GM21526 (cell line): Measurements from ENCODE around the gene MRPS25.

Experiments used
- ATAC-seq: cut with Tn5 transposase; IDR thresholded peaks from one replicate; pipeline ENCODE4 v1.9.1; 2021; ENCODE audit warnings: moderate library complexity; ENCODE audit not compliant: unreplicated experiment, low FRiP score

Gene MRPS25

DNA sequence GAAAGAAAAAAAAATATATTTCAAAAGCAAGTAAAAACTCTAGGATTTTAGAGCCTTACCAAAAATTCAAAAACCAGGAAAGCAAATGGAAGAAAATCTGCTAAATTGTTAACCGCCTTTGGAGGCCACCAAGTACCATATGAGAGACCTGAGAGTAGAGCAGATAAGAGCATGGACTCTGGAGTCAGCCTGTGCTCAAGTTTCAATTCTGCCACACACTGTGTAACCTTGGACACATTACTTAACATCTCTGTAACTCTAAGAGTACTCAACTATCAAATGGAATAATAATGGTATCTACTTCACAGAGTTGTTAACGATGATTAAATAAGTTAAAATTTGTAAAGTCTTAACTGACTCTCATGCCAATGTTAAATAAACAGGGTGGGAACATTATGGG lies 21.1 kb upstream of the MRPS25 start:
- no peak for ATAC-seq

GRCh38 chr3:15083252-15083651 lies 18.1 kb upstream of the MRPS25 start:
- no peak for ATAC-seq

DNA sequence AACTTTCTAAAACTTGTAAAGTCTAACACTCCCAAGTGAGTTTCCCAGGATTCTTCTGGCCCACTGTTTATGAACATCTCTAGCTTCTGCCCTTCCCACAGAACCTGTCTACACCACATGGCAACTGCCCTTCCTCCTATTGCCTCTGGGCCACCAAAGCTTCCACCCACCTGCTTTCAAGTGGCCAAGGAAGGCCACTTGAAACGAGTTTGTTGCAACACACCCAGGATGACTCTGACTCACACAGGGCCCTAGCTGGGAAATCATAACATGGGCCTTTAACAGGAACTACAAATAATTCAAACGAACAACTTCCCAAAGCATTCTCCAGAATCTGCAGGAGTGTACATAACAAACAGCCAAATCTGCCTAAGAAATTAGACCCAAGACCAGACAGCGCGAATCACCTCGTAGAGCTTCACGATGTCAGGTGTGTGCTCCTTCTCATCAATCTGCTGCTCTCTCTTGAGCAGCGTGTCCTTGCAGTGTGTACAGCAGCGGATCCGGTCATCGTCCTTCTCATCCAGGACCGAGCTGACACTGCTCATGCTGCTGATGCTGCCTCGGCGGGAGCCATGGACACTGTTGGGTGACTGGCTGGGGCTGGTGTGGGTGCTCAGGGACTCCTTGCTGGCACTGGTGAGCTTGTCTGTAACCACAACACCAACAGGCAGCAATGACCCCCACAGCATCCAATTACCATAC lies 17.0 kb upstream of the MRPS25 start:
- no peak for ATAC-seq

GRCh38 chr3:15079091-15079490 lies 14.0 kb upstream of the MRPS25 start:
- no peak for ATAC-seq

GRCh38 chr3:15074500-15074899 lies 9.4 kb upstream of the MRPS25 start:
- ATAC-seq, result no peak

GRCh38 chr3:15071699-15072098 lies 6.6 kb upstream of the MRPS25 start:
- no peak for ATAC-seq

DNA sequence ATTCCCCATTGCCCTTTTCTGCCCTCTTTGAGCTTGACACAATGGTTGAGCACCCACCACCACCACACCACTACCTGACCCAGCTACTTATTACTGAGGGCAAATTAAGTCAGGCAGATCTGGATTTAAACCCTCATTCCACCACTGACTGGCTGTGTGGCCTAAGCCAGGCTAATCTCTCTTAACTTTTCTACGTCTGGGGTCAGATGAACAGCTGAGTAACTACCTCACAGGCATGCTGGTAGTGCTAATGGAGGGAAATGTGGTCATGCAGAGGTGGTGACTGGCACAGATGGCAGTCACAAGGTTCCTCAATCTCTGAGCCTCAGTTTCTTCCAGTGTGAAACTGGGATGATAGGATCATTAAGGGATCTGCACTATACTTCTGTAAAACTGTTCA lies 4.3 kb upstream of the MRPS25 start:
- ATAC-seq, result no peak

GRCh38 chr3:15066467-15066866 lies 1.4 kb upstream of the MRPS25 start:
- no peak for ATAC-seq

DNA sequence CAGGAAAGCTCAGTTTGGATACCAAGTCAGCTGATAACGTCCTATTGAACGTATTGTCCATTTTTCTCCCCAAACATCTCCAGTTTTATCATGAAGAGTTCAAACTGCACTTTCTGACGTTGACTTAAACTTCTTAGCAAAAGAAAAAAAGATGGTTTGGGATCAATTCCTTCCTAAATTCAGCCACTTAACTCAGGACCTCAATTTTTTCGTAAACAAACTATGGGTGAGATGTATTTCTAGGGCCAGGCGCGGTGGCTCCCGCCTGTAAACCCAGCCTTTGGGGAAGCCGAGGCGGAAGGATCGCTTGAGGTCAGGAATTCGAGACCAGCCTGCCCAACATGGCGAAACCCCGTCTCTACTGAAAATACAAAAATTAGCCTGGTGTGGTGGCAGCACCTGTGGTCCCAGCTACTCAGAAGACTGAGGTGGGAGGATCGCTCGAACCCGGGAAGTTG lies 464 bp upstream of the MRPS25 start:
- ATAC-seq, result no peak

- peak; percentile 3 for ATAC-seq
Observed at GRCh38 chr3:15064299-15064834, 748 bp downstream of the MRPS25 start.

- no peak for ATAC-seq
Observed at GRCh38 chr3:15063656-15064286, 1.3 kb downstream of the MRPS25 start.

GRCh38 chr3:15063238-15063637 lies 1.9 kb downstream of the MRPS25 start:
- no peak for ATAC-seq

DNA sequence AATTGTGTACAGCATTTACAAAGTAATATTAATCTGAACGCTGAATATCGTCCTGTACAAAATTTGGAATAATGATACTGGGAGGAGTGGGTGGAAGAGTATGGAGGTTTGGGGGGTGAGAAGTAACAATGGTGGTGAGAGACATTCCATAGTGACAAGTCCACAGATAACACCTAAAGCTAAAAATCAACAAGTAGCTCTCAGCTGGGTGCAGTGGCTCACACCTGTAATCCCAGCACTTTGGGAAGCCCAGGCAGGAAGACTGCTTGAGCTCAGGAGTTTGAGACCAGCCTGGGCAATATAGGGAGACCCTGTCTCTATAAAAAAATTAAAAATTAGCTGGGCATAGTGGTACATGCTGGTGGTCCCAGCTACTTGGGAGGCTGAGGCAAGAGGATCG lies 5.1 kb downstream of the MRPS25 start:
- no peak for ATAC-seq

DNA sequence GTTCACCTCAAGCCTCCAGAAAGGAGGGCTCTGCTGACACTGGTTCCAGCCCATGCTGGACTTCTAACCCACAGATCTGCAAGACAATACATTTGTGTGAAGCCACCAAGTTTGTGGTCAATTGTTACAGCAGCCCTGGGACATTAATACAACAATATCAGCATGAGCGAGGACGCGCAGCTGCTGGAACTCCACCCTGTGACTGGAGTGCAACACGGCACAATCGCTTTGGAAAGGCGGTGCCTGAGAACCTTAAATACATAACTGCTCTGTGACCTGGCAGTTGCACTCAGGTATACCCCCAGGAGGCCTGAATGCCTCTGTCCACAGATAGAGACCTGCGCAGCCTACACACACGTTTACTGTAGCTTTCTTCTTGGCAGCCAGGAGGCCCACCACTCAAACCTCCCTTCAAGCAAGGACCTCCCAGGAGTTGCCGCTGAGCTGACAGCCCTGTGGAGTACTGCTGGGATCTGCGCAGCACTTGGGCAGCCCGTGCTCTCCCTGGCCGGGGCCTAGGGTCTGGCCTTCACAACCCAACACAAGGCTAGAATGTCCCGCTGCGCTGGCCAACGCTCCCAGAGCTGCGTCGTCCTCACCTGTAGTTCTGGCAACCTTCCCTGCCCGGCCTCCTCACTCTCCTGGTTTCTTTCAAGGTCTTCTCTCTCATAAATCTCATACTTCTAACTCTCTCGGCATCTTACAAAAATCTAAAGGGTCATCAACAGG lies 8.3 kb downstream of the MRPS25 start:
- ATAC-seq, result no peak

DNA sequence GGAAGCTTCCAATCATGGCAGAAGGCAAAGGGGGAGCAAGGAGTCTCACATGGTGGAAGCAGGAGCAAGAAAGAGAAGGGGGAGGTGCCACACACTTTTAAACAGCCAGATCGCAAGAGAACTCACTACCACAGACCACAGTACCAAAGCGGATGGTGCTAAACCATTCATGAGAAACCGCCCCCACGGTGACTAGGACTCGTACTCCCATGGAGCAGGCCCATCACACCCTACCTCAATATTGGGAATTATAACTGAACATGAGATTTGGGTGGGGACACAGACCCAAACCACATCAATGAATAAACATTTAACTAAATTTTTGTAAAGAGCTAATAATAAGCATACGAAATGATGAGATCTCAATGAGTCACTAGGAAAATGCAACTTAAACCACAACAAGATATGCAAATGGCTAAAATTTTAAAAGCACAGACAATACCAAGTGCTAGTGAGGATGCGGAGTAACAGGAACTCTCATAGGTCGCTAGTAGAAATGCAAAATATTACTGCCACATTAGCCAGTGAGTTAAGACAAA lies 10.0 kb downstream of the MRPS25 start:
- no peak for ATAC-seq

DNA sequence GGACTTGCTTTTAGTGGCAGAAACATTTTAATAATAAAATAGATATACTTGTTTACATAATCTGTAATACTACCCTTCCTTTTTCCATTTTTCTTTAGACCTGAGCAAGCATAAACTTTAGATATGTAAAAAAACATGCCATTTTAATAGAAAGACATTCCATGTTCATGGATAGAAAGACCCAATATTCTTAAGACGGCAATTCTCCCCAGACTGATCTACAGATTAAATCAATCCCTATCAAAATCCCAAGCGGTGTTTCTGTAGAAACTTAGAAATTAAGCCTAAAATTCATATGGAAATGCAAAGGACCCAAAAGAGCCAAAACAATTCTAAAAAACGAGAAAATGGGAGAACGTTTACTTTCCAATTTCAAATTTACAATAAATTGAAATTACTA lies 11.6 kb downstream of the MRPS25 start:
- no peak for ATAC-seq

GRCh38 chr3:15052335-15053242 lies 12.5 kb downstream of the MRPS25 start:
- no peak for ATAC-seq

GRCh38 chr3:15051531-15051930 lies 13.6 kb downstream of the MRPS25 start:
- ATAC-seq, result no peak

GRCh38 chr3:15050405-15051092 lies 14.6 kb downstream of the MRPS25 start:
- peak; percentile 82 for ATAC-seq

DNA sequence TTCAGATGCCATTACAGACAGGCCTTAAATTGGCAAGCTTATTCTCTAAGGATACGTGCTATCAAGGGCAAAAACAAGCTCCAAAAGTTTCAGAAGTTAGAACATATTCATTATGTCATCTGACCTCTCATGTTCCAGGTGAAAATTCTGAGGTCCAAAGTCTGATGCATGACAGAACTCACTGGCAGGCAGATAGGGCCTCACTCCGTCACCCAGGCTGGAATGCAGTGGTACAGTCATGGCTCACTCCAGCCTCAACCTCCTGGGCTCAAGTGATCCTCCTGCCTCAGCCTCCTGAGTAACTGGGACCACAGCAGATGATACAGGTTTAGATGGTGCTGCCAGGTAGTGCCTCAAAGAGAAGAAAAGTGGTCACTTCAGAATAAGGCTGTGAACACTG lies 15.5 kb downstream of the MRPS25 start:
- ATAC-seq, result no peak
